HG03175 (cell line): ENCODE measurements around the gene REG4.
"Not testable (repeated sequence)": the region's sequence is repeated elsewhere in the genome, so short reads cannot be mapped to it uniquely, and the experiment has no call there.

ENCODE experiments used
- ATAC-seq: cut with Tn5 transposase; IDR thresholded peaks from one replicate; pipeline ENCODE4 v1.9.1; 2021; ENCODE audit warnings: mild to moderate bottlenecking, moderate library complexity; ENCODE audit not compliant: unreplicated experiment

The REG4 gene

GRCh38 chr1:119808491-119808890 is 2.8 kb downstream of the REG4 start:
- no peak for ATAC-seq

DNA sequence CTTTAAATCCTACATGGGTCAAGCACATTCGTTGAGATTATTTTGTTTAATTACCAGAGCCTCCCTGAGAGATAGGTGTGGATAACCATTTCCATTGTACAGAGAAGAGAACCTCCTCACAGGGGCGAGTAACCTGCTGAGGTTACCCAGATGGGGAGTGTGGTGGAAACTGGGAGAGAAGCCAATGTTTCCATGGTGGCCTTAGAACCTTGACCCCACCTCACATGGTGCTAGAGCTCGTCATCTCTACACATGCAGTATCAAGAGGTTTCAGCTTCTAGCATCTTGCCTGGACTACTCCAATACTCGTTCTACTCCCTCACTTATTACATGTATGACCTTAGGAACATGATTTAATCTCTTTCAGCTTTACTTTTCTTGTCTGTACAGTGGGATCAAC is 4.8 kb downstream of the REG4 start:
- ATAC-seq, result no peak

GRCh38 chr1:119805746-119806145 is 5.5 kb downstream of the REG4 start:
- no peak for ATAC-seq

GRCh38 chr1:119805247-119805646 is 6.0 kb downstream of the REG4 start:
- ATAC-seq, result no peak

DNA sequence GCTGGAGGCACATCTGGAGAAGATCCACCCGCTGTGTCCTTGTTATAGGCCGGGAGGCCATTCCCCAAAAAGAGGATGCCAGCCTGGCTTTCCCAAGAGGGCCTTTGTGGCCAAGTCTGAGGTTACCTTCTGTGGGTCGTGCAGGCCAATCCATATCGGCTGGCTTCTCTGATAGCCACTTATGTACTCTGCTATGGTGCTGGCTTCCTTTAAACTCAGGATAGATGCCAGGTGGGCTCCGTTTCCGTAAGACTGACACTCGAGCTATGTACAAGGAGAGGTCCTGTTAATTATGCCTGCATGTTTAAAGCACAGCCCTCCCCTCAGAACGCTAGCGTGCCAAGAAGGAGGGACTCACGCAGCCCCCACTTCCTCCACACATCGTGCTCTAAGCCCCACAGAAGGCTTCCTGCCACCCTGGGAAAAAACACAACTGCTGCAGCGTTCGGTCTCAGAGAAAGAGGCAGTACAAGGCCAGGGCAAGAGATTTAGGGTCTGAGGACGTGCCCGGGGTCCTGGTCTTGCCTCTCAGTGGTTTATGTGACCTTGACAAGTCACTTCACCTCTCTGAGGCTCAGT is 11.6 kb downstream of the REG4 start:
- no peak for ATAC-seq

GRCh38 chr1:119799003-119799402 is 12.3 kb downstream of the REG4 start:
- ATAC-seq, result no peak

DNA sequence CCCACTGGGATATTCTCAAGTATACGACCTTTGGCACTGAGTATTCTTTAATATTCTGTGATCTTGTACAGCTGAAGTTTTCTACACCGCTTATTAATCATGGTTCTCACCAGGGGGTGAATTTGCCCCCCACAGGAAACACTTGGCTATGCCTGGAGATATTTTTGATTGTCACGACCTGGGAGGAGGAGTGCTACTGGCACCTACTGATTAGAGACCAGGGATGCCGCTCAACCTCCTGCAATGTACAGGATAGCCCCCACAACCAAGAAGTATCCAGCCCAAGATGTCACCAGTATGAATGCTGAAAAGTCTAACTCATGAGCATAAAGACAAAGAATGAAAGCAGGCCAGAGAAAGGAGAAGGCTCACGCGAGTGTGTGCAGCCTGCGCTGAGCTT is 13.7 kb downstream of the REG4 start:
- ATAC-seq, result no peak

DNA sequence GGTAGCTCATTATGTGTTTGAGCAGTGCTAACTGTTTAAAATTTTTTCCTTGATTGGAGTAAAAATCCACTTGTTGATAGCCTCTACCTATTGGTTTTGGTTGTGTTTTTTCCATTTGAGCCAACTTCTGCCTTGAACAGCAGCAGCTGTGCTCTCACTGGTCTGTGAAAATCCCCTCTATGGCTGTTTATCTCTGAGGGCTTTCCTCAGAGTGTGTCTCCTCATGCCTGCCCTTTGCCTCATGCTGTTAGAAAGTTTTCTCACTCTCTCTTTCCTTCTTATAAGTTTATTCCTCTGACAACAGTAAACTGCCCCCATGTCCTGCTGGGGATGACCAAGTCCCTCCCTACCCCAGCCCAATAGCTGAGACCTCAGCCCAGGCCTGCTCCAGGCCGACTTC is 14.1 kb downstream of the REG4 start:
- ATAC-seq, result no peak

GRCh38 chr1:119795261-119796200 is 15.7 kb downstream of the REG4 start:
- ATAC-seq, result no peak

DNA sequence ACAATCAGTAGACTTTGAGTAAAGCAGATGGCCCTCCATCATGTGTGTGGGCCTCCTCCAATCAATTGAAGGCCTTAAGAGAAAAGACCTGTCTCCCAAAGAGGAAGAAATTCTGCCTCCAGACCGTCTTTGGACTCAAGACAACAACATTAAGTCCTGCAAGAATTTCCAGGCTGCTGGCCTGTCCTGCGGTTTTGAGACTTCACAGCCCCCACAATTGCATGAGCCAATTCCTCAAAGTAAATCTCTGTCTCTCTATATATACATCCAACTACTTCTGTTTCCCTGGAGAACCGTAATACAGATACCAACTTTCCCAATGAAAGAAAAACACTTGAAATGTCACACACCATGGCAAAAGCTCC is 16.4 kb downstream of the REG4 start:
- no peak for ATAC-seq

- no peak for ATAC-seq
Measured at GRCh38 chr1:119794230-119794875, 16.9 kb downstream of the REG4 start.

- ATAC-seq, result no peak
Measured at GRCh38 chr1:119791377-119791776, 19.9 kb downstream of the REG4 start.

- no peak for ATAC-seq
Measured at GRCh38 chr1:119790451-119791198, 20.6 kb downstream of the REG4 start.

- ATAC-seq, result no peak
Measured at GRCh38 chr1:119787776-119788175, 23.5 kb downstream of the REG4 start.

GRCh38 chr1:119786473-119787050 is 24.7 kb downstream of the REG4 start:
- ATAC-seq, result not testable (repeated sequence)

- not testable (repeated sequence) for ATAC-seq
Measured at GRCh38 chr1:119786046-119786445, 25.2 kb downstream of the REG4 start.

DNA sequence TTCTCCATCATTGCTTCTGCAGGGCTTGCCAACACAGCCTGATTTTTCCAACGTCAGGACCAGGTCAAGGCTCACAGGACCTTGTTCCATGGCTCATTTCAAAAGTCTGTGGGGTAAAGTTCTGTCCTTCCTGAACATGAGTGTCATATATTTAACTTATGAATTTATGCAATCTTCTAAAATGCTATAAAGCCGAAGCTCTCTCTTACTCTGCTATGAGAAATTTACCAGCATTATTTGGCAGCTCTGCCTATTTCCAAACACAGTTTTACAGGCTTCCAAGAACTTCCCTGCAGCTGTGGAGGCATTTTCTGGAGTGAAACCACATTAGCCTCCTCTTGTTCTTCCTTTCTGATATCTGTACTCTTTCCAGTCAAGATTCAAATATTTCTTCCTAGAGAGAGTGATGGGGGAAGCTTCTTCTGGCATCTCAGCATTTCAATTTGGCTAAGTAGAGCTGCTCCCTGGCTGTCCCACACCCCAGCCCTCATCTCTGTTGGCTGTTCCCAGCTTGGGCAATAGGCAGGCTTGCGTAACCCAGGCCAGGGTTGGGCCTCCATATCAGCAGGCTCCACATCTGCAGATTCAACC is 27.0 kb downstream of the REG4 start:
- ATAC-seq, result no peak

- no peak for ATAC-seq
Measured at GRCh38 chr1:119783354-119784185, 27.7 kb downstream of the REG4 start.

- ATAC-seq, result no peak
Measured at GRCh38 chr1:119782631-119783325, 28.5 kb downstream of the REG4 start.
